Activated naive CD8-positive, alpha-beta T cell treated with anti-CD3 and anti-CD28 coated beads for 36 hours (primary cell): ENCODE data around the gene DTX3. TPM values are rescaled to one million over a fixed set of nuclear protein-coding genes. Genes with fewer than 3 reads are reported as not detected.
"Not testable (repeated sequence)": the region's sequence is repeated elsewhere in the genome, so short reads cannot be mapped to it uniquely, and the experiment has no call there.

Experiments used
- DNase-seq: peaks from one replicate; pipeline ENCODE4 v3.0.0; 2021
- H3K27ac Mint-ChIP-seq: one replicate; pipeline ENCODE4 v1.8.0; 2022; ENCODE audit warnings: mild to moderate bottlenecking, moderate library complexity, mixed read lengths
- H3K27me3 Mint-ChIP-seq: one replicate; pipeline ENCODE4 v1.8.0; 2022; ENCODE audit warnings: mild to moderate bottlenecking, mixed read lengths
- H3K36me3 Mint-ChIP-seq: one replicate; pipeline ENCODE4 v1.8.0; 2021; ENCODE audit warnings: mild to moderate bottlenecking, mixed read lengths
- H3K4me1 Mint-ChIP-seq: one replicate; pipeline ENCODE4 v1.8.0; 2021; ENCODE audit warnings: mixed read lengths
- H3K4me3 Mint-ChIP-seq: one replicate; pipeline ENCODE4 v1.8.0; 2022; ENCODE audit warnings: mild to moderate bottlenecking, moderate library complexity, mixed read lengths
- H3K9me3 Mint-ChIP-seq: one replicate; pipeline ENCODE4 v1.8.0; 2022; ENCODE audit warnings: mixed read lengths
- total RNA-seq, 2 experiments: library from RNA; stranded (reverse); gene quantifications; one replicate each; pipeline ENCODE4 v1.2.3, GENCODE V29; 2021

DTX3 gene
- total RNA-seq, 2 experiments from 2014 or later = 18.9 to 20.2 TPM

- peaks cover 79% of the 10 kb centered on the region for H3K27me3 Mint-ChIP-seq
- H3K4me1 Mint-ChIP-seq = peaks cover 21% of the 10 kb centered on the region
- not testable (repeated sequence) for H3K9me3 Mint-ChIP-seq, H3K27ac Mint-ChIP-seq, DNase-seq, H3K4me3 Mint-ChIP-seq, H3K36me3 Mint-ChIP-seq
Observed at GRCh38 chr12:57618431-57618830, 13.8 kb downstream of the DTX3 start.

- DNase-seq = no peak
- H3K27ac Mint-ChIP-seq = no peak overlapping the region
- no peak overlapping the region for H3K4me3 Mint-ChIP-seq
Observed at GRCh38 chr12:57618966-57619433, 14.4 kb downstream of the DTX3 start.

GRCh38 chr12:57619434-57620244, 15.0 kb downstream of the DTX3 start:
- Mint-ChIP-seq H3K27ac (no peak overlapping the region), H3K9me3 (no peaks in the 10 kb centered on the region), H3K4me3 (no peak overlapping the region)

More at GRCh38 chr12:57618966-57619433, 14.4 kb downstream of the DTX3 start:
- H3K27me3 Mint-ChIP-seq = peaks cover 83% of the 10 kb centered on the region
- peaks cover 21% of the 10 kb centered on the region for H3K4me1 Mint-ChIP-seq
- H3K36me3 Mint-ChIP-seq = no peaks in the 10 kb centered on the region
- H3K9me3 Mint-ChIP-seq = no peaks in the 10 kb centered on the region

GRCh38 chr12:57620245-57620935, 15.8 kb downstream of the DTX3 start:
- Mint-ChIP-seq H3K4me1 (peaks cover 16% of the 10 kb centered on the region), H3K9me3 (no peaks in the 10 kb centered on the region), H3K27ac (no peak overlapping the region), H3K4me3 (peak overlapping the region; percentile 66), H3K36me3 (no peaks in the 10 kb centered on the region), H3K27me3 (peaks cover 87% of the 10 kb centered on the region)
- DNase-seq = no peak

More at GRCh38 chr12:57619434-57620244, 15.0 kb downstream of the DTX3 start:
- Mint-ChIP-seq H3K27me3 (peaks cover 85% of the 10 kb centered on the region), H3K4me1 (peaks cover 17% of the 10 kb centered on the region), H3K36me3 (no peaks in the 10 kb centered on the region)
- DNase-seq = no peak

GRCh38 chr12:57620936-57621496, 16.4 kb downstream of the DTX3 start:
- no peaks in the 10 kb centered on the region for H3K36me3 Mint-ChIP-seq
- H3K9me3 Mint-ChIP-seq = no peaks in the 10 kb centered on the region
- H3K27ac Mint-ChIP-seq = peak overlapping the region; percentile 6
- peaks cover 91% of the 10 kb centered on the region for H3K27me3 Mint-ChIP-seq
- peaks cover 16% of the 10 kb centered on the region for H3K4me1 Mint-ChIP-seq
- H3K4me3 Mint-ChIP-seq = peak overlapping the region; percentile 66
- no peak for DNase-seq

- H3K4me1 Mint-ChIP-seq = peaks cover 16% of the 10 kb centered on the region
- H3K36me3 Mint-ChIP-seq = no peaks in the 10 kb centered on the region
- H3K27me3 Mint-ChIP-seq = peaks cover 95% of the 10 kb centered on the region
- H3K9me3 Mint-ChIP-seq = no peaks in the 10 kb centered on the region
- peak overlapping the region; percentile 66 for H3K4me3 Mint-ChIP-seq
- peak; percentile 68 for DNase-seq
- peak overlapping the region; percentile 6 for H3K27ac Mint-ChIP-seq
Observed at GRCh38 chr12:57621497-57622292, 17.1 kb downstream of the DTX3 start.

GRCh38 chr12:57622293-57623245, 17.9 kb downstream of the DTX3 start:
- Mint-ChIP-seq H3K4me3 (peak overlapping the region; percentile 66), H3K4me1 (peaks cover 19% of the 10 kb centered on the region), H3K27ac (no peak overlapping the region), H3K36me3 (no peaks in the 10 kb centered on the region), H3K27me3 (peaks cover 94% of the 10 kb centered on the region), H3K9me3 (no peaks in the 10 kb centered on the region)
- DNase-seq = no peak

GRCh38 chr12:57623385-57623784, 18.8 kb downstream of the DTX3 start:
- peaks cover 93% of the 10 kb centered on the region for H3K27me3 Mint-ChIP-seq
- H3K4me1 Mint-ChIP-seq = peaks cover 19% of the 10 kb centered on the region
- H3K9me3 Mint-ChIP-seq = no peaks in the 10 kb centered on the region
- DNase-seq = no peak
- H3K27ac Mint-ChIP-seq = no peak overlapping the region
- no peaks in the 10 kb centered on the region for H3K36me3 Mint-ChIP-seq
- no peak overlapping the region for H3K4me3 Mint-ChIP-seq

GRCh38 chr12:57623811-57624390, 19.3 kb downstream of the DTX3 start:
- no peak overlapping the region for H3K4me3 Mint-ChIP-seq
- no peak for DNase-seq
- H3K4me1 Mint-ChIP-seq = peaks cover 19% of the 10 kb centered on the region
- peaks cover 93% of the 10 kb centered on the region for H3K27me3 Mint-ChIP-seq
- H3K36me3 Mint-ChIP-seq = no peaks in the 10 kb centered on the region
- H3K27ac Mint-ChIP-seq = no peak overlapping the region
- H3K9me3 Mint-ChIP-seq = no peaks in the 10 kb centered on the region

- no peak overlapping the region for H3K4me3 Mint-ChIP-seq
- peaks cover 93% of the 10 kb centered on the region for H3K27me3 Mint-ChIP-seq
- H3K9me3 Mint-ChIP-seq = no peaks in the 10 kb centered on the region
- H3K4me1 Mint-ChIP-seq = peaks cover 17% of the 10 kb centered on the region
- H3K27ac Mint-ChIP-seq = no peak overlapping the region
- no peak for DNase-seq
- no peaks in the 10 kb centered on the region for H3K36me3 Mint-ChIP-seq
Observed at GRCh38 chr12:57624441-57625220, 20.0 kb downstream of the DTX3 start.

- H3K27me3 Mint-ChIP-seq = peaks cover 92% of the 10 kb centered on the region
- DNase-seq = no peak
- H3K27ac Mint-ChIP-seq = no peak overlapping the region
- no peak overlapping the region for H3K4me3 Mint-ChIP-seq
- no peaks in the 10 kb centered on the region for H3K9me3 Mint-ChIP-seq
- H3K36me3 Mint-ChIP-seq = no peaks in the 10 kb centered on the region
- H3K4me1 Mint-ChIP-seq = peaks cover 14% of the 10 kb centered on the region
Observed at GRCh38 chr12:57625261-57626032, 20.8 kb downstream of the DTX3 start.

GRCh38 chr12:57626111-57626920, 21.7 kb downstream of the DTX3 start:
- H3K27me3 Mint-ChIP-seq = peaks cover 92% of the 10 kb centered on the region
- no peak overlapping the region for H3K4me3 Mint-ChIP-seq
- no peak for DNase-seq
- H3K36me3 Mint-ChIP-seq = no peaks in the 10 kb centered on the region
- no peaks in the 10 kb centered on the region for H3K9me3 Mint-ChIP-seq
- H3K4me1 Mint-ChIP-seq = peaks cover 8% of the 10 kb centered on the region
- no peak overlapping the region for H3K27ac Mint-ChIP-seq
